GM10266 (cell line): ENCODE data around the gene IL1RL1.
A peak's percentile ranks its signal among the peaks of the same experiment; 100 is the strongest.

Experiments
- DNase-seq: peaks from one replicate; pipeline ENCODE4 v3.0.0; 2012; ENCODE audit errors: extremely low spot score
- TF ChIP-seq, protein P1 (sequence below): IDR thresholded peaks from 2 replicates; pipeline ENCODE4 v1.5.1; 2012; ENCODE audit warnings: mild to moderate bottlenecking, low read depth; ENCODE audit not compliant: control insufficient read depth, insufficient read depth; ENCODE audit errors: missing control alignments

IL1RL1 gene

DNA sequence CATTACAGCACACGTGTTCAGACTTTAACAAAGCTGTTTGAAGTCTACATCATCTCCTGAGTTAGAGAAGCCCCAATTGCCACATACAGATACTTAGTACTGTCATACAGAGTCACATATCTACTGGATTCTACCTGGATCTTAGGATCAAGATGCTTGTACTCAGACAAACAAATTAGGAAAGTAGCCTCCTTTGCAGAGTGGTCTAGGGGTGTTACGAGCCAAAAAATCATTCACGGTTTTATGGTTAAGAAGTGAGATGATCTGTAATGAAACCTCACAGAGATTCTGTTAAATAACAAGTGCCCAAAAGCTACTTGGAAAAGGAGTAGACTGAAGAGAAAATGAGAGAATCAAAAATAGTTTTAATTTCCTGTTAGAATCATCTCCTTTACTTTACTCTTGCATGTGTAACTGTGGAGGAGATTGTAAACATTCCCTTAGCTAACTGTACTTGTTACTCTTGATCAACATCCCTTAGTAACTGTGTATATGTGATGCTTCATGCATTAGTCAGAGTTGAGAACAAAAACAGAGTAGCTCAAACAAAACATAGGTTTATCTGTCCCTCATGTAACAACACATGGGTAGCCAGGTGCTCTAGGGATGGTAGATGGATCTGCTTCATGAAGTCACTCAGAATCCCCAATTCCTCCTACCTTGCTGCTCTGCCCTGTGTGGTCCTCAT, 16.4 kb upstream of the IL1RL1 start:
- TF ChIP-seq, protein P1, sequence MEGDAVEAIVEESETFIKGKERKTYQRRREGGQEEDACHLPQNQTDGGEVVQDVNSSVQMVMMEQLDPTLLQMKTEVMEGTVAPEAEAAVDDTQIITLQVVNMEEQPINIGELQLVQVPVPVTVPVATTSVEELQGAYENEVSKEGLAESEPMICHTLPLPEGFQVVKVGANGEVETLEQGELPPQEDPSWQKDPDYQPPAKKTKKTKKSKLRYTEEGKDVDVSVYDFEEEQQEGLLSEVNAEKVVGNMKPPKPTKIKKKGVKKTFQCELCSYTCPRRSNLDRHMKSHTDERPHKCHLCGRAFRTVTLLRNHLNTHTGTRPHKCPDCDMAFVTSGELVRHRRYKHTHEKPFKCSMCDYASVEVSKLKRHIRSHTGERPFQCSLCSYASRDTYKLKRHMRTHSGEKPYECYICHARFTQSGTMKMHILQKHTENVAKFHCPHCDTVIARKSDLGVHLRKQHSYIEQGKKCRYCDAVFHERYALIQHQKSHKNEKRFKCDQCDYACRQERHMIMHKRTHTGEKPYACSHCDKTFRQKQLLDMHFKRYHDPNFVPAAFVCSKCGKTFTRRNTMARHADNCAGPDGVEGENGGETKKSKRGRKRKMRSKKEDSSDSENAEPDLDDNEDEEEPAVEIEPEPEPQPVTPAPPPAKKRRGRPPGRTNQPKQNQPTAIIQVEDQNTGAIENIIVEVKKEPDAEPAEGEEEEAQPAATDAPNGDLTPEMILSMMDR, result no peak
- DNase-seq, result no peak

DNA sequence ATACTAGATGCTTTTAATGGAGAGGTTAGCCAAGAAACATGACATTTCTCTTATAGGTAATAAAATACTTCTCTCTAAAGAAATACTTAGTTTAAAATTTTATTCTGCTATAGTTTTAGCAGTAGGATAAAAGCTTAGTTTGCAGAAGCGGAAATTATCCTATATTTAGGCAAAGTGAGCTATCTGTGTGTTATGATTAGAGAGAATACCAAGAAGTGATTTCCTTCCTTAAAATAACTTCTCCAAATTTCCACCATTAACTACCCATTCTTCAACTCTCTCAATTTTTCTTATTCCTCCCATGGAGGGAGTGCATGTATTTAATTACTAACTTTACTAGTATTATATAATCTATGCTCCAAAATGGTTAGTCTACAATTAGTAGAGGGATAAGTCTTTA, 15.8 kb upstream of the IL1RL1 start:
- no peak for DNase-seq
- TF ChIP-seq, protein P1, result no peak

DNA sequence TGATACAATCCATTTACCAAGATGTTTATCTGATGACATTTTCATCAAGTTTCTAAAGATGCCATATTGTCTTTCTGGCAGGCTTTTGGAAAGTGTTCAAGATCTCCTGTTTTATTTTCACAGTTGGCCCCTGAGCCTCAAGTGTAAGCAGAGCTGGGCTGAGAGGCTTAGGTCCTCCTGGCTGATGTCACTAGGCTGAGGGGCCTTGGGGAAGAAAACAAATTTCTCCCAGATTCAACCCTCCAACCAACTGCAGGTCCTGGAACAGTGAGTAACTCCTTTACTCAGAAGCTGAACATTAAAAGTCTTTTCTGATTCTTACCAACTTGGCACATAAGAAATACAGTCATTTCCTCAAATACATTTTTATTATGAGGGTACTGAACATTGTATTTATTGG, 14.9 kb upstream of the IL1RL1 start:
- TF ChIP-seq, protein P1, result no peak

DNA sequence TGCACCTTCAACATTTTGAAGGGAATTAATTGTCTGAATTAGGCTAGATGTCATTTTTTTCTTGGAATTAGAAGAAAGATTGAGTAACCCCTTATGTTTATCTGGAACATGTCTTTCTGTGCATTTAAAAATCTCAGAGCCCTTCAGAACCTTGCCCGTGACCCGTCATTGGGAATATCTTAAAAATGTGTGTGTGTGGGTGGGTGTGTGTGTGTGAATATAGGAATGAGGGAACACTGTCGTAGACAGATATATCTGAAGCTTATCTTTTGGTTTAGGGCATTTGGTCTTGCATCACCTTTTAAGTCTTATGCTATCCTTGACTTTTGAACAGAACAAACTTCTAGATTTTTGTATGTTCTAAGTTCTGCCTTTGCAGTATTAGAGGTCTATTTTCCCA, 13.5 kb upstream of the IL1RL1 start:
- no peak for DNase-seq
- TF ChIP-seq, protein P1, result no peak

More for the DNA sequence above, 14.9 kb upstream of the IL1RL1 start:
- no peak for DNase-seq

DNA sequence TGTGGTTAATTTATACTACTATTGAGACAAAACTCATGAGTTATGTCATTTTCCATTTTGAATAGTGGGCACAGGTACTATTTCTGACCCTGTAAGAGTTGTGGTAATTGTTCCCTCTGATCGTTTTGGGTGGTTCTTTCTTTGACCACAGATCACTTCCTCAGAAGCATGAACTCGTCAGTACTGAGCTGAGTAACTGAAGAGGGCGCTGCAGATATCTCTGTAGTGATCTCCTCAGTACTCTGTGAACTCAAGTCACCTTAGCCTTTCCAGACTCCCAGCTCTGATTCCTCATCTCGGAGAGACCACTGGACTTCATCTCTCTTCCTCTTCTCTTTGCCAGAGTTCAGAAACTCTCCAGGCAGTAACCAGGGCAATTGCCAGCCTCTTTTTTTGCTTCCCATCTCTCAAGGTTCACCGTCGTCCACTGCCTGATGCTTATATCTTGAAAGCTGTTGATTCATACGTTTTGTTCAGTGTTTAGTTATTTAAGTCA, 9.4 kb upstream of the IL1RL1 start:
- DNase-seq, result peak; percentile 50
- TF ChIP-seq, protein P1, result peak; percentile 56

DNA sequence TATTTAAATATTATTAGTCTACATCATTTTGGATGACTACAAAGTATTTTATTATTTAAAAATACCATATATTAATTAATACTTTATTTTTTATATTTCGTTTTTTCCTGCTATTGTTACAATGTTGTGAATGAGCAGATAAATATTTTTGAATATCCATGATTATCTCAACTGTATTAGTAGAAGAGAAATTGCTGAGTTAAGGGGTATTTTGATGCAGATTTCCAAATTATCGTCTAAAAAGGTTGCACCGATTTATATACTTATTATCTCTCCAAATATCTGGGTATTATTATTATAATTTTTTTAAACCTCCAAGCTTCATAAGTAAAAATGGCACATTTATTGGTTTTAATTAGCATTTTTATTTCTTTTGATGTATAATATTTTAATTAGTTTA, 8.9 kb upstream of the IL1RL1 start:
- DNase-seq, result no peak
- TF ChIP-seq, protein P1, result no peak

DNA sequence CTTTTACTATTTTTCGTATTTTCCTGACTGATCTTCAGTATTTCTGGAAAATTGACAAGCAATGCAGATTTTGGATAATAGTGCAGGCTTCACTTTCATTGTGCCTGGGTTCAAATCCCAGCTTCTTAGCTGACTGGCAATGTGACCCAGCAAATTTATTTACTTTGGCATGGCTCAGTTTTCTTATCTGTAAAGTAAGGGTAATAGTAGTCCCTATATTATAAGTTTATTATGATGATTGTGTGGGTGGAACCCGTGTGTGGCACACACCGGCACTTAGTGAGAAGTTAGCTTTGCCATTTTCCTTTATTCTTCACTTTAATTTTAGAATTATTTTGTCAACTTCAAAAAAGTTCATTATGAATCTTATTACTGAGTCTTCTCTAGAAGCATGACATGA, 7.8 kb upstream of the IL1RL1 start:
- DNase-seq, result no peak
- TF ChIP-seq, protein P1, result no peak
